Stimulated activated CD4-positive, alpha-beta T cell treated with anti-CD3 and anti-CD28 coated beads, Interleukin-15, amount 100 ng/mL, for 24 hours (primary cell): ENCODE results near the gene FGD3.
"Not testable (repeated sequence)": the region's sequence is repeated elsewhere in the genome, so short reads cannot be mapped to it uniquely, and the experiment has no call there.

Source experiments
- DNase-seq: peaks from one replicate; pipeline ENCODE4 v3.0.0-alpha.2; 2020

The FGD3 gene

GRCh38 chr9:93011114-93011513 is 63.8 kb downstream of the FGD3 start:
- DNase-seq: no peak

DNA sequence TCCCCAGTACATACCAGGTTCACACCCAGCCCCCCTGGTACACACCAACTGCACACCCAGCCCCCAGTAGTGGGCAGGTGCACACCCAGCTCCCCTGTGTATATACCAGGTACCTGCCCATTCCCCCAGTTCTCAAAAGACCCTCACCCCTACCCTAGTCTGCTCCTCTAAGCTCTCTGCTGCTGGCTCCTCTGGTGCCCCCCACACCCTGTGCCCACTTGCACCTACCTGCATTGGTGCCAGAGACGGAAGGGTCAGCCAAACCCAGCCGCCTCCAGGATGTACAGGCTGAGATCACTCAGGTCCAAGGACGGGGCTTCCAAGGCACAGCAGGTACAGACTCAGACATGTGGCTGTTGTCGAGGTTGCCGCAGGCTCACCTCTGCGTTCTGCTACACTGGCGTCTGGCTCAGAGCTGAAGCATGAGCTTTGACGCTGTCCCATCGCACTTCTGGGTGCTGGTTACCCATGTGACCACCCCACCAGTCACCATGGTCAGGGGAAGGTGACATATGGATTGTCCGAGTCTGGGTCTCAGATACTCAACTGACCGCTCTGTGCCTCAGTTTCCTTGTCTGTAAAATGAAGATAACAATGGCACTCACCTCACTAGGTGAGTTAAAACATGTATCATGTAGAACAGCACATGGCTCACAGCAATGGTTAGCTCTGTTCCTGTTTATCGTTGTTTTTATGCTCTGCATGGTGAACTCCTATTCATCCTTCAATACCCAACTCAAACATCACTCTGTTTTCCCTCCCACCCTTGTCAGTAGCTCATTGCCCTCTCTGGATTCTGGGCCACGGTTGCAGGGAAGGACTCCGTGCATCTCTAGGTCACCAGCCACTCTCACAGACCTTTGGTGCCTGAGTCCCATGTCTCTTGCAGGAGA is 65.9 kb downstream of the FGD3 start:
- DNase-seq: no peak

- no peak for DNase-seq
Observed at GRCh38 chr9:93013856-93014582, 66.7 kb downstream of the FGD3 start.

DNA sequence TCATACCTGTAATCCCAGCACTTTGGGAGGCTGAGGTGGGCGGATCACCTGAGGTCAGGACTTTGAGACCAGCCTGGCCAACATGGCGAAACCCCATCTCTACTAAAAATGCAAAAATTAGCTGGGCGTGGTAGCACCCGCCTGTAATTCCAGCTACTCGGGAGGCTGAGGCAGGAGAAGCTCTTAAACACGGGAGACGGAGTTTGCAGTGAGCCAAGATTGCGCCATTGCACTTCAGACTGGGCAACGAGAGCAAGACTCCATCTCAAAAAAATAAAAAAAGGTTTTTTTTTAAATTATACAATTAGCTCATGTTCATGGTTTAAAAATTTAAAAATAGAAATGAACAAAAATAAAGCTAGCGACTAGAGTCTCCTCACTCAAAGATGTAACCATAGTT is 67.9 kb downstream of the FGD3 start:
- DNase-seq: not testable (repeated sequence)

- DNase-seq: no peak
Observed at GRCh38 chr9:93017621-93018020, 70.3 kb downstream of the FGD3 start.

- DNase-seq: no peak
Observed at GRCh38 chr9:93020151-93020550, 72.8 kb downstream of the FGD3 start.

DNA sequence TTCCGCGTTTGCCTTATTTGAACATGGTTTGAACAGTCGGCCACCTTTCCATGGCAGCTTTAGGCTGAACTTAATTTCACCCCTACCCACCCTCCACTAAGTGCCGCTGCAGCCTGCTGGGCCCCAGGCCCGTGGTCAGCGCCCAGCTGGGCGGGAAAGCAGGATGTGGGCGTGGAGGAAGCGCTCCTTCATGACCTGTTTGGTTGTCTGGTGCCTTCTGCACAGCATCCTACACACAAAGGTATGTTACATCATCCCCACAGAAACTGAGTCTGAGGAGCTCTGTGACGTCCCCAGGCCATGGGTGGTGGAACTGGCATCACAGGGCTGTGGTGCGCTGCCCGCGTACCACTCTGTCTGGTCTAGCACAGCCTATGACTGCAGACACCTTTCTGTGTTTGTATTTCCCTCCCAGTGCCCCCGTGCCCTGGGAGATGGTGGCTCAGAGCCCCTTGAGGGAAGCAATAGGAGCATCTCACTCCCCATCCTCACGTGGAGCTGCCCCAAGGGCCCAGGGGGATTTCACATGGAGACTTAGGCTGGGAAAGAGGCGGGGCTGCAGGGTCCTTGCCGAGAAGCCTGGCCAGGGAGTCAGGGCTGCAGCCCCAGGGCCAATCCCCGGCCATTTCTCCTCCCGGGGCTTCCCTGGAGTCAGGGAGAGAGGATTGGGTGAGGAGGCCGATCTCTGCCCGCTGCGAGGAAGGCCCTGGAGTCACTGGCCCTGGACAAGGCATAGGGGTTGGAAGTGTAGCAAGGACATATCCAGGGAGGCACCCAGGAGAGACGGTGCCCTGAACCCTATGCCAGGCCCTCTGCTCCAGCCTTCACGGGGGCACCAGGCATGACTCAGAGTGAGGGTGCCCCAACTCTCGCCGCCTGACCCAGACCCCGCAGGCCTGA is 73.7 kb downstream of the FGD3 start:
- peak; percentile 30 for DNase-seq

GRCh38 chr9:93022066-93022465 is 74.7 kb downstream of the FGD3 start:
- no peak for DNase-seq

GRCh38 chr9:93022721-93023520 is 75.6 kb downstream of the FGD3 start:
- no peak for DNase-seq

DNA sequence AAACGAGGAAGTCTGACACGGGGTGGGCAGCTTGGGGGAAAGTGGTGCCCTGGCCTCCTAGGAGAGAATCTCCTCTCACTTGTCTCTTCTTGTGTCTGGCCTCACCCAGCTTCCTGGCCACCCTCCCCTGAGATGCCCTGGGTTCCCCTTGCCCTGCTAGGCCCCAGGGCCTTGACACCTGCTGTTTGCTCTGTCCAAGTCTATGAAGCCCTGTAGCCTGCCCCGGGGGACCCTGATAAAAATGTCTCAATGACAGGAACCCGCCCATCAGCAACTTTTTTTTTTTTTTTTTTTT is 76.1 kb downstream of the FGD3 start:
- DNase-seq: no peak

DNA sequence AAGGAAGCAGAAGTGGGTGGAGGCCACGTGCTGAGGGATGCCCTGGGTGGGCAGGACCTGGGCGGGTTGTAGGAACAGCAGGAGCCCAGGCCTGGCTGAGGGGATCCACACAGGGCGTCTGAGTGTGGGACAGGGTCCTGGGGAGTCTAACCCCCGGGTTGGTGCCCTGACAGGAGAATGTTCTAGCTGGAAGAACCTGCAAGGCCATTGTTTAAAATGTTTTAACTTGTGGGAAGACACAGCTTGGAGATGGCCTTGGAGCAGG is 77.3 kb downstream of the FGD3 start:
- DNase-seq: no peak

DNA sequence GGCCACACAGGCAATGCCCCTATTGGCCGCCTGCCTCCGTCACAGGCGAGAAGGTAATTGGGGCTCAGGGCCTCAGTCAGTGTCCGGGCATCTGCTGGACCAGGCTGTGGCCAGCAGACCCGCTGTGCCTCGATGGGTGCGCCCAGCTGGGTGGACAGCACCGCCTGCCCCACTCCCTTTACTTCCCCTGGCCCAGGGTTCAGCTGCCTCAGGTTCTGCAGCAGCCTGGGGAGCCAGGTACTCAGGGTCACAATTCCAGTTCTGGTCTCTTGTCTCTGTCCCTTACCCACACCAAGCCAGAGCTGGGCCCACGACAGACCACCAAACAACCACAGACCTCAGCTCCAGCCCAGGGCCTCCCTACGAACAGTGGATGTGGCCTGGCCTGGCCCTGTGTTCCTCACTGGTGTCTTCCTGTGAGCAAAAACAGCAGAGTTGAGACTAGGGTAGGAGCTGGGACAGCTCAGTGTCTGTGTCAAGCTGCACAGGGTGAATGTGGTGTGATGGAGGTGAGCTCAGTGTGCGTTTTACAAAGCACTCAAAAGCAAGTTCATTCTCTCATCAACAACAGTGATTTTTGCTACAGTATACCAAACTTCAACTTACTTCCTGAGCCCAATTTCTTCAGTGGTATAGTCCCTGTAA is 77.8 kb downstream of the FGD3 start:
- no peak for DNase-seq

GRCh38 chr9:93025736-93026135 is 78.4 kb downstream of the FGD3 start:
- no peak for DNase-seq

GRCh38 chr9:93026640-93027039 is 79.3 kb downstream of the FGD3 start:
- DNase-seq: no peak

DNA sequence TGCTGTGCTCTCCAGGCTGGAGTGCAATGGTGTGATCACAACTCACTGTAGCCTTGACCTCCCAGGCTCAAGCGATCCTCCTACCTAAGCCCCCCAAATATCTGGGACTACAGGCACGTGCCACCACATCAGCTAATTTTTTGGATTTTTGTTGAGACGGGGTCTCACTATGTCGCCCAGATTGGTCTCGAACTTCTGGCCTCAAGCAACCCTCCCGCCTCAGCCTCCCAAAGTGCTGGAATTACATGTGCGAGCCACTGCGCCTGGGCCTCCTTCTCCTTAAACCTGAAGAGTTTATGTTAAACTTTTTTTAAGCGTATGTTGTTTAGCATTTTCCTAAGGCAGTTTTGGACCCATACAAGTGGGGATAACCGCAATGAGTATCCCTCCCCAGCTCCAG is 80.4 kb downstream of the FGD3 start:
- no peak for DNase-seq

- peak; percentile 56 for DNase-seq
Observed at GRCh38 chr9:93028448-93029006, 81.2 kb downstream of the FGD3 start.

DNA sequence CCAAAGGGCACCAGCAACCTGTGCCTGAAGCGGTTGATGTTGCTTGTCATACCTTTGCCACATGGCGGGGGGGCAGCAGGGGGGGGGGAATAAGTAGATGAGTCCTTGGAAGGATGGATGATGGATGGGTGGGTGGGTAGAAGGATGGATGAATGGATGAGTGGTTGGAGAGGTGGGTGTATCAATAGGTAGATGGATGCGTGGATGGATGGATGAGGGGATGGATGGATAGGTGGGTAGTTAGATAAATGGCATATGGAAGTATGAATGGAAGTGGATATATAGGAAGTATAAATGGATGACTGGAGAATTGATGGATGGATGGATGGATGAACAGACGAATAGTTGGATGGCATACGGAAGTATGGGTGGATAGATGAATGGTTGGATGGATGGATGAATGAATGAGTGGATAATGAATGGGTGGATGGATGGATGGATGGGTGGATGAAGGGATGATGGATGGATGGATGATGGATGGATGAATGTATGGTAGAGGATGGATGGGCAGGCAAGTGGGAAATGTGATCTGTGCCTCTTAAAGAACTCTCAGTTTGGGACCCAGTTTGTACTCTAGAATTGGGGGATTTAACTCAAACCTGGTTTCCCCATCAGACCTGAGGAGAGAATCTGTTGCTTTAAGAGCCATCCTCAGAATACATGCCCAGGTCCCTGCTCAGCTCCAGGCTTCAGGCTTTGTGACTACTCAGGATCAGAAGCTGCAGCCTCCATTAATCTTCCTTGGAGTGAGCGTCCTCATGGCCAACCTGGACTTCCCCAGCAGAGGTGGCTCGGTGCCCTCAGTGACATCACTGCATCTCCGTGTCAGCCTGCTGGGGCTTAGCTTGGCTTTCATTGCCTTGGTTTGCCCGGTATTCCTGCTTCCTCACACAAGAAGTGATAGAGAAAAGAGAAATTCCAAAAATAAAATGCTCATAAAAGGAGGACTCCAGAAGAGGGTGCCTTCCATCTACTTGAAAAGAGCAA is 83.6 kb downstream of the FGD3 start:
- no peak for DNase-seq

GRCh38 chr9:93031629-93032430 is 84.5 kb downstream of the FGD3 start:
- no peak for DNase-seq

GRCh38 chr9:93032545-93032944 is 85.2 kb downstream of the FGD3 start:
- no peak for DNase-seq

DNA sequence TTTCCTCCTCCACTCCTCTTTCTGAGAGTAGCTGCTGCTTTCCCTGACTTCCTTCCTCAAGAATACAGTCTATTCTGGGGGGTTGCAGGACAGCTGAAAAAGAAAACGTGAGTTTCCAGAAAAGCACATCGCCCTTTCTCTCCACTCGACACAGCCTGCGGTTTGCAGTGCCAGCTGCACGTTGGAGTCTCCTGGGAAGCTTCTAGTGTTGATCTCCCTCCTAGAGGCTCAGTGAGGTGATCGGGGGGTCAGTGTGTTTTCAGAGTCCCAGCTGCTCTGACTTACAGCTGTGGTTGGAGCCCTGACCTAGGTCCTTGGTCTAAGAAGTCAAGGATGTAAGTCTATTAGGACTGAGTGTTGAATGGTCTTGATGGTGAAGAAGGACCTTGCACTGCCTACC is 86.2 kb downstream of the FGD3 start:
- no peak for DNase-seq
